Measurements from ENCODE around the gene DTD2.

GRCh38 chr14:31480156-31480555 is 22.9 kb upstream of the DTD2 start:
- no peak for TF ChIP-seq POLR2AphosphoS5 (IDR thresholded peaks at IDR 0.05)
- TF ChIP-seq CTCF (IDR thresholded peaks at IDR 0.05): no peak
- TF ChIP-seq POLR2A (IDR thresholded peaks at IDR 0.05): no peak
- TF ChIP-seq EP300 (IDR thresholded peaks at IDR 0.05): no peak

Data from upper lobe of left lung (tissue), 4 donors.